Measurements from ENCODE around the gene STK38.

DNA sequence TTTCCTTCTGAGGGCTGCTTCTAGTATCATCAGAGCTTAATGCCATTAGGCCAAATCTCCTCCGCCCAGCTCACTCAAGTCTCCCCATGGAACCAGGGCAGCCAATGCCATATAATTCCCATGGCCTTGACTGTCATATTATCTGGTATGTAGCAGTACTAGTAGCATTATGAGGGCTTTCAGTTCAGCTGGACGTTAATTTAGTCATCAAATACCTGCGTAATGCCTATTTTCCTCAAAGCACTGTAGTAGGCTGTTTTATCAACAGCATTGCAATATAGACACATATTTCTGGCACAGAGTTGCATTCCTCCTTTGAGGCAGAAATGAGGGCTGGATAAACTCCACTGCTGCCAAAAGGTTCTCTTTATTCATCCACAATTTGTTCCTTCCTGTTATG is 102.8 kb downstream of the STK38 start:
- TF ChIP-seq RAD21 (IDR thresholded peaks at IDR 0.05; ENCODE audit: low read depth) (no peak), REST (IDR thresholded peaks at IDR 0.05; ENCODE audit: low read depth) (no peak)

Data from HCT116 (cell line).